Retinal pigment epithelial cell (primary cell): Measurements from ENCODE around the gene DNAJC18.

Experiments used
- DNase-seq: peaks from one replicate; pipeline ENCODE4 v3.0.0-alpha.2; 2010; ENCODE audit warnings: low read depth
- H3K4me3 ChIP-seq: 2 replicates; pipeline ENCODE4 v1.5.1; 2011; ENCODE audit warnings: mild to moderate bottlenecking, low read length, control low read depth, moderate library complexity
- CTCF ChIP-seq: conservative IDR thresholded peaks from 2 replicates; pipeline ENCODE4 v1.5.1; 2011; ENCODE audit warnings: low read depth, low read length, control low read depth, inconsistent platforms

DNAJC18 gene

GRCh38 chr5:139393497-139394122 lies 45.7 kb downstream of the DNAJC18 start:
- DNase-seq = no peak
- no peak for TF ChIP-seq CTCF
- H3K4me3 ChIP-seq = peak overlapping the region; percentile 37

- no peak for DNase-seq
- H3K4me3 ChIP-seq = peak overlapping the region; percentile 37
- peak; percentile 62 for TF ChIP-seq CTCF
Observed at GRCh38 chr5:139392678-139393496, 46.4 kb downstream of the DNAJC18 start.

GRCh38 chr5:139392324-139392677 lies 47.0 kb downstream of the DNAJC18 start:
- no peak for TF ChIP-seq CTCF
- no peak for DNase-seq
- no peak overlapping the region for H3K4me3 ChIP-seq

- no peak overlapping the region for H3K4me3 ChIP-seq
- TF ChIP-seq CTCF = no peak
- DNase-seq = no peak
Observed at GRCh38 chr5:139391570-139392323, 47.6 kb downstream of the DNAJC18 start.

- no peak for DNase-seq
- no peak for TF ChIP-seq CTCF
- H3K4me3 ChIP-seq = no peak overlapping the region
Observed at GRCh38 chr5:139390639-139391569, 48.4 kb downstream of the DNAJC18 start.
